SK-N-MC (cell line): ENCODE data around the gene CIITA.

Source experiments
- DNase-seq: peaks from one replicate; pipeline ENCODE4 v3.0.0-alpha.2; 2011; ENCODE audit warnings: low read depth, low spot score
- H3K27ac ChIP-seq: fragments of 200-600 bp; sonication (generic); 2 replicates; pipeline ENCODE4 v1.5.1; 2016; ENCODE audit warnings: mixed run types
- H3K36me3 ChIP-seq: fragments of 200-600 bp; sonication (generic); 2 replicates; pipeline ENCODE4 v1.6.1; 2017; ENCODE audit warnings: antibody characterized with exemption, low read length, mixed read lengths; ENCODE audit not compliant: insufficient read depth
- H3K4me3 ChIP-seq: fragments of 200-600 bp; sonication (generic); 2 replicates; pipeline ENCODE4 v1.5.1; 2016
- H3K9ac ChIP-seq: fragments of 200-600 bp; sonication (generic); 2 replicates; pipeline ENCODE4 v1.8.0; 2017; ENCODE audit warnings: mixed run types, mixed read lengths; ENCODE audit not compliant: insufficient read length
- H3K9me3 ChIP-seq: fragments of 200-600 bp; sonication (generic); 2 replicates; pipeline ENCODE4 v1.6.1; 2017; ENCODE audit warnings: low read depth, mild to moderate bottlenecking, antibody characterized with exemption, low read length, moderate library complexity, mixed read lengths
- EZH2 ChIP-seq: fragments of 200-600 bp; sonication (generic); IDR thresholded peaks from one replicate; pipeline ENCODE4 v1.6.1; 2017; ENCODE audit warnings: antibody characterized with exemption
- FOXP2 ChIP-seq: optimal IDR thresholded peaks from 2 replicates; pipeline ENCODE3; 2011; ENCODE audit warnings: mild to moderate bottlenecking, moderate library complexity; ENCODE audit not compliant: insufficient read depth; ENCODE audit errors: extremely low read length, control extremely low read depth
- POLR2AphosphoS5 ChIP-seq: IDR thresholded peaks from 2 replicates; pipeline ENCODE4 v1.6.1; 2012; ENCODE audit warnings: mild to moderate bottlenecking, low read depth, low read length, borderline replicate concordance

Gene CIITA

GRCh38 chr16:10849736-10850477 lies 27.1 kb upstream of the CIITA start:
- no peak overlapping the region for H3K4me3 ChIP-seq
- no peak for DNase-seq
- no peaks in the 10 kb centered on the region for H3K36me3 ChIP-seq
- H3K27ac ChIP-seq = no peak overlapping the region
- no peak overlapping the region for H3K9ac ChIP-seq
- TF ChIP-seq EZH2 = no peak
- no peak for TF ChIP-seq FOXP2
- TF ChIP-seq POLR2AphosphoS5 = no peak
- no peaks in the 10 kb centered on the region for H3K9me3 ChIP-seq

- H3K27ac ChIP-seq = no peak overlapping the region
- TF ChIP-seq POLR2AphosphoS5 (no peak), FOXP2 (no peak), EZH2 (no peak)
- DNase-seq = no peak
- no peaks in the 10 kb centered on the region for H3K36me3 ChIP-seq
- no peaks in the 10 kb centered on the region for H3K9me3 ChIP-seq
- H3K4me3 ChIP-seq = no peak overlapping the region
- no peak overlapping the region for H3K9ac ChIP-seq
These were observed 26.5 kb upstream of the CIITA start for GRCh38 chr16:10850478-10850850.

GRCh38 chr16:10851512-10851911 lies 25.5 kb upstream of the CIITA start:
- DNase-seq = no peak
- H3K36me3 ChIP-seq = no peaks in the 10 kb centered on the region
- no peak for TF ChIP-seq POLR2AphosphoS5
- TF ChIP-seq EZH2 = no peak
- TF ChIP-seq FOXP2 = no peak

GRCh38 chr16:10852286-10852685 lies 24.7 kb upstream of the CIITA start:
- no peak for TF ChIP-seq FOXP2
- TF ChIP-seq EZH2 = no peak
- Histone ChIP-seq H3K9ac (no peak overlapping the region), H3K9me3 (no peaks in the 10 kb centered on the region), H3K4me3 (no peak overlapping the region), H3K27ac (no peak overlapping the region), H3K36me3 (no peaks in the 10 kb centered on the region)
- no peak for DNase-seq

More at GRCh38 chr16:10851512-10851911, 25.5 kb upstream of the CIITA start:
- no peak overlapping the region for H3K4me3 ChIP-seq
- H3K27ac ChIP-seq = no peak overlapping the region
- H3K9me3 ChIP-seq = no peaks in the 10 kb centered on the region
- H3K9ac ChIP-seq = no peak overlapping the region

- Histone ChIP-seq H3K27ac (no peak overlapping the region), H3K4me3 (no peak overlapping the region), H3K9me3 (no peaks in the 10 kb centered on the region), H3K36me3 (no peaks in the 10 kb centered on the region), H3K9ac (no peak overlapping the region)
- no peak for DNase-seq
- TF ChIP-seq EZH2 (no peak), POLR2AphosphoS5 (no peak), FOXP2 (no peak)
These were observed 24.1 kb upstream of the CIITA start for GRCh38 chr16:10852948-10853347.

- no peaks in the 10 kb centered on the region for H3K36me3 ChIP-seq
- H3K4me3 ChIP-seq = no peak overlapping the region
- no peak overlapping the region for H3K27ac ChIP-seq
- TF ChIP-seq FOXP2 = no peak
- no peak for TF ChIP-seq EZH2
- TF ChIP-seq POLR2AphosphoS5 = no peak
- no peak for DNase-seq
- no peak overlapping the region for H3K9ac ChIP-seq
- H3K9me3 ChIP-seq = no peaks in the 10 kb centered on the region
These were observed 21.0 kb upstream of the CIITA start for GRCh38 chr16:10856042-10856441.

GRCh38 chr16:10858203-10858602 lies 18.8 kb upstream of the CIITA start:
- no peak overlapping the region for H3K9ac ChIP-seq
- no peaks in the 10 kb centered on the region for H3K36me3 ChIP-seq
- H3K4me3 ChIP-seq = no peak overlapping the region
- H3K9me3 ChIP-seq = no peaks in the 10 kb centered on the region
- H3K27ac ChIP-seq = no peak overlapping the region
- DNase-seq = no peak
- no peak for TF ChIP-seq EZH2
- no peak for TF ChIP-seq POLR2AphosphoS5
- no peak for TF ChIP-seq FOXP2

GRCh38 chr16:10859020-10859419 lies 18.0 kb upstream of the CIITA start:
- H3K9ac ChIP-seq = no peak overlapping the region
- H3K36me3 ChIP-seq = no peaks in the 10 kb centered on the region
- TF ChIP-seq FOXP2 (no peak), POLR2AphosphoS5 (no peak), EZH2 (no peak)
- H3K27ac ChIP-seq = no peak overlapping the region
- H3K9me3 ChIP-seq = no peaks in the 10 kb centered on the region
- no peak overlapping the region for H3K4me3 ChIP-seq
- DNase-seq = no peak

- H3K9ac ChIP-seq = no peak overlapping the region
- H3K9me3 ChIP-seq = no peaks in the 10 kb centered on the region
- no peak for TF ChIP-seq EZH2
- no peak for TF ChIP-seq FOXP2
- no peak for TF ChIP-seq POLR2AphosphoS5
- H3K4me3 ChIP-seq = no peak overlapping the region
- DNase-seq = no peak
- H3K27ac ChIP-seq = no peak overlapping the region
- H3K36me3 ChIP-seq = no peaks in the 10 kb centered on the region
These were observed 17.3 kb upstream of the CIITA start for GRCh38 chr16:10859658-10860057.
